Measurements from ENCODE around the gene RNU7-1. TPM values are rescaled to one million over a fixed set of nuclear protein-coding genes. Genes with fewer than 3 reads are reported as not detected.

The RNU7-1 gene
- total and polyA plus RNA-seq, 9 of the 15 experiments (the other 6 are each of a cell fraction or from before 2014, with no cell fraction given): not detected

- DNase-seq (ENCODE audit: extremely low read depth in 1 of 4, low spot score in 3 of 4): no peak
- ChIA-PET POLR2A (interaction anchor here (8.0 kb wide), 1 partner anchor 13 kb away, joined by 98 read pairs; the partner anchor contains the start of genes C12orf57 and RNU7-1), CTCF (ENCODE audit: low intra/inter-chr PET ratio) (no interaction called here)
- FAIRE-seq: no peak
- Histone ChIP-seq H3K4me1 (replicated peaks in 1 of 2; ENCODE audit: control insufficient read depth in 2 of 2, insufficient read depth in 2 of 2, low read length in 2 of 2) (peaks cover 28 to 70% of the 10 kb centered on the region in 2 experiments), H3K9ac (ENCODE audit: insufficient read depth in 1 of 2, low read depth in 2 of 2, low read length in 2 of 2) (peak overlapping the region in 1 of 2 experiments; percentile 61; a peak in 1 of 4 replicates), H3K27ac (ENCODE audit: extremely low read depth, low read depth, low read length) (no peak overlapping the region), H3K4me2 (ENCODE audit: insufficient read depth, low read length) (no peak overlapping the region), H3K27me3 (ENCODE audit: control insufficient read depth in 2 of 2, insufficient read depth in 2 of 2, low read length in 2 of 2) (no peaks in the 10 kb centered on the region), H4K20me1 (replicated peaks; ENCODE audit: control insufficient read depth, insufficient read depth, low read length) (no peaks in the 10 kb centered on the region), H3K79me2 (ENCODE audit: control insufficient read depth, insufficient read depth, low read length) (peaks cover 10% of the 10 kb centered on the region; the same call in 2 of the 3 replicates), H3K9me3 (replicated peaks; ENCODE audit: control insufficient read depth, insufficient read depth, low read depth, low read length) (no peaks in the 10 kb centered on the region), H3K36me3 (ENCODE audit: control insufficient read depth, insufficient read depth, low read length) (no peaks in the 10 kb centered on the region), H2AFZ (ENCODE audit: low read depth, low read length) (no peak overlapping the region), H3K4me3 (no peak overlapping the region), H3K9me1 (ENCODE audit: control insufficient read depth, insufficient read depth, low read length) (no peaks in the 10 kb centered on the region)
- no TSS peak for BruUV-seq (replicated peaks)
- TF ChIP-seq SNAPC5 (CRISPR knock-in tag; IDR thresholded peaks at IDR 0.05): no peak
- no peak for TF ChIP-seq SIX5 (IDR thresholded peaks at IDR 0.05; ENCODE audit: borderline replicate concordance in 1 of 2, insufficient read depth in 1 of 2, low read depth in 1 of 2, low read length in 2 of 2)
- TF ChIP-seq ZNF24 (IDR thresholded peaks at IDR 0.05): no peak
- TF ChIP-seq CTCFL (IDR thresholded peaks at IDR 0.05; ENCODE audit: borderline replicate concordance, insufficient read depth, low read depth, low read length, poor library complexity, severe bottlenecking): no peak
- no peak for TF ChIP-seq ETV5 (CRISPR knock-in tag; IDR thresholded peaks at IDR 0.05; ENCODE audit: low read depth)
- no peak for TF ChIP-seq CHAMP1 (IDR thresholded peaks at IDR 0.05)
- TF ChIP-seq BCLAF1 (IDR thresholded peaks at IDR 0.05; ENCODE audit: borderline replicate concordance in 1 of 2, control insufficient read depth in 1 of 2, low read depth in 2 of 2, low read length in 1 of 2): no peak
- TF ChIP-seq ZKSCAN8 (CRISPR knock-in tag; IDR thresholded peaks at IDR 0.05): no peak
- no peak for TF ChIP-seq CBFA2T3 (IDR thresholded peaks at IDR 0.05)
- in situ Hi-C loops (cut with MboI) (no loop called here), intact Hi-C loops (cut with micrococcal nuclease) (no loop called here)
- no peak for ATAC-seq
- 90% methylated on average over 6 of the region's 10 CpGs for WGBS (ENCODE audit: insufficient coverage, low coverage, missing lambda C conversion rate)
Observed at GRCh38 chr12:6958609-6959057, 15.0 kb downstream of the RNU7-1 start.

Measured in K562 (cell line).